H9 (cell line): ENCODE results near the gene TMEM245. TPM values are rescaled to one million over a fixed set of nuclear protein-coding genes. Genes with fewer than 3 reads are reported as not detected.

Experiments used
- DNase-seq: peaks from one replicate; pipeline ENCODE4 v3.0.0-alpha.2; 2017
- H2AFZ ChIP-seq: one replicate; pipeline ENCODE4 v1.6.1; 2013; ENCODE audit warnings: mild to moderate bottlenecking, low read length, control low read depth, moderate library complexity
- H2AK5ac ChIP-seq: 2 replicates; pipeline ENCODE4 v1.6.1; 2013; ENCODE audit warnings: low read length, control low read depth, mixed read lengths; ENCODE audit not compliant: insufficient read length
- H2BK120ac ChIP-seq: one replicate; pipeline ENCODE4 v1.6.1; 2013; ENCODE audit warnings: low read depth, mild to moderate bottlenecking, low read length, control low read depth, inconsistent platforms; ENCODE audit not compliant: poor library complexity, severe bottlenecking
- H2BK12ac ChIP-seq: 2 replicates; pipeline ENCODE4 v1.6.1; 2013; ENCODE audit warnings: low read length, control low read depth, mixed read lengths, low read depth; ENCODE audit not compliant: insufficient read length
- H2BK15ac ChIP-seq: 2 replicates; pipeline ENCODE4 v1.6.1; 2013; ENCODE audit warnings: low read depth, low read length, control low read depth
- H2BK20ac ChIP-seq: one replicate; pipeline ENCODE4 v1.6.1; 2013; ENCODE audit warnings: low read depth, mild to moderate bottlenecking, low read length, control low read depth, inconsistent platforms; ENCODE audit not compliant: poor library complexity, severe bottlenecking
- H2BK5ac ChIP-seq: 2 replicates; pipeline ENCODE4 v1.6.1; 2013; ENCODE audit warnings: low read length, control low read depth, mixed read lengths; ENCODE audit not compliant: insufficient read length
- H3K14ac ChIP-seq: 2 replicates; pipeline ENCODE4 v1.6.1; 2013; ENCODE audit warnings: low read length, control low read depth; ENCODE audit not compliant: insufficient read depth
- H3K18ac ChIP-seq: 2 replicates; pipeline ENCODE4 v1.6.1; 2013; ENCODE audit warnings: low read depth, mild to moderate bottlenecking, mixed read lengths, low read length, control low read depth; ENCODE audit not compliant: insufficient read length
- H3K23ac ChIP-seq: 2 replicates; pipeline ENCODE4 v1.6.1; 2013; ENCODE audit warnings: low read length, control low read depth, mixed read lengths, low read depth; ENCODE audit not compliant: insufficient read length
- H3K23me2 ChIP-seq: 2 replicates; pipeline ENCODE4 v1.6.1; 2013; ENCODE audit warnings: low read depth, mild to moderate bottlenecking, mixed read lengths, low read length, control low read depth; ENCODE audit not compliant: insufficient read length, poor library complexity, severe bottlenecking
- H3K27ac ChIP-seq: 2 replicates; pipeline ENCODE4 v1.5.1; 2013; ENCODE audit warnings: low read length, control low read depth, mixed read lengths, low read depth; ENCODE audit not compliant: insufficient read length
- H3K27me3 ChIP-seq: 2 replicates; pipeline ENCODE4 v1.6.1; 2013; ENCODE audit warnings: low read length, control low read depth, inconsistent platforms; ENCODE audit not compliant: insufficient read depth
- H3K4ac ChIP-seq: 2 replicates; pipeline ENCODE4 v1.6.1; 2013; ENCODE audit warnings: low read depth, mild to moderate bottlenecking, control low read depth, inconsistent platforms, low read length, moderate library complexity
- H3K4me1 ChIP-seq: 2 replicates; pipeline ENCODE4 v1.6.1; 2013; ENCODE audit warnings: low read length, control low read depth, inconsistent platforms; ENCODE audit not compliant: insufficient read depth
- H3K4me2 ChIP-seq: 2 replicates; pipeline ENCODE4 v1.6.1; 2013; ENCODE audit warnings: low read length, control low read depth, mixed read lengths; ENCODE audit not compliant: insufficient read length, insufficient read depth
- H3K56ac ChIP-seq: 2 replicates; pipeline ENCODE4 v1.6.1; 2013; ENCODE audit warnings: low read depth, mild to moderate bottlenecking, mixed read lengths, low read length, control low read depth; ENCODE audit not compliant: insufficient read length
- H3K79me1 ChIP-seq: 2 replicates; pipeline ENCODE4 v1.6.1; 2013; ENCODE audit warnings: low read depth, mild to moderate bottlenecking, moderate library complexity, low read length, control low read depth, inconsistent platforms; ENCODE audit not compliant: insufficient read depth, poor library complexity, severe bottlenecking
- H3K79me2 ChIP-seq: 2 replicates; pipeline ENCODE4 v1.6.1; 2013; ENCODE audit warnings: low read length, control low read depth, inconsistent platforms; ENCODE audit not compliant: insufficient read depth
- H3K9ac ChIP-seq: 2 replicates; pipeline ENCODE4 v1.6.1; 2013; ENCODE audit warnings: low read length, control low read depth, mixed read lengths; ENCODE audit not compliant: insufficient read length; ENCODE audit errors: extremely low read depth
- H3K9me3 ChIP-seq: one replicate; pipeline ENCODE4 v1.6.1; 2013; ENCODE audit warnings: low read depth, low read length, inconsistent platforms; ENCODE audit not compliant: control insufficient read depth
- H3T11ph ChIP-seq: one replicate; pipeline ENCODE4 v1.6.1; 2013; ENCODE audit warnings: mild to moderate bottlenecking, low read length, control low read depth, inconsistent platforms
- H4K20me1 ChIP-seq: one replicate; pipeline ENCODE4 v1.6.1; 2013; ENCODE audit not compliant: control insufficient read depth, insufficient read length, insufficient read depth
- H4K5ac ChIP-seq: 2 replicates; pipeline ENCODE4 v1.6.1; 2013; ENCODE audit warnings: low read depth, mild to moderate bottlenecking, mixed read lengths, low read length, control low read depth; ENCODE audit not compliant: insufficient read length
- H4K8ac ChIP-seq: replicated peaks from 2 replicates; pipeline ENCODE4 v1.6.1; 2013; ENCODE audit warnings: low read length, control low read depth, mixed read lengths, low read depth; ENCODE audit not compliant: insufficient read length
- H4K91ac ChIP-seq: 2 replicates; pipeline ENCODE4 v1.6.1; 2013; ENCODE audit warnings: low read depth, mild to moderate bottlenecking, moderate library complexity, mixed read lengths, low read length, control low read depth; ENCODE audit not compliant: insufficient read length
- H3K27ac Mint-ChIP-seq, 3 experiments: 2 replicates in 2 of 3; 3 replicates in 1 of 3; pipeline ENCODE4 v1.8.0; 2020 to 2021; ENCODE audit warnings: mixed read lengths in 3 of 3, mild to moderate bottlenecking in 1 of 3, moderate library complexity in 1 of 3
- H3K27me3 Mint-ChIP-seq: 2 replicates; pipeline ENCODE4 v1.8.0; 2021; ENCODE audit warnings: low read depth, mild to moderate bottlenecking, moderate library complexity, mixed read lengths
- H3K36me3 Mint-ChIP-seq, 3 experiments: 2 replicates in 2 of 3; 3 replicates in 1 of 3; pipeline ENCODE4 v1.8.0; 2020 to 2021; ENCODE audit warnings: low read depth in 3 of 3, mixed read lengths in 3 of 3; ENCODE audit not compliant: insufficient read depth in 1 of 3
- H3K4me1 Mint-ChIP-seq, 2 experiments: 2 replicates each; pipeline ENCODE4 v1.8.0; 2020; ENCODE audit warnings: mixed read lengths in 2 of 2
- H3K4me3 Mint-ChIP-seq, 2 experiments: 2 replicates in 1 of 2; 3 replicates in 1 of 2; pipeline ENCODE4 v1.8.0; 2020 to 2021; ENCODE audit warnings: mild to moderate bottlenecking in 2 of 2, mixed read lengths in 2 of 2, moderate library complexity in 1 of 2
- H3K9me3 Mint-ChIP-seq, 2 experiments: 2 replicates in 1 of 2; 3 replicates in 1 of 2; pipeline ENCODE4 v1.8.0; 2020; ENCODE audit warnings: mild to moderate bottlenecking in 2 of 2, mixed read lengths in 2 of 2, moderate library complexity in 1 of 2
- whole genome bisulfite sequencing: extraction: QIAGEN DNeasy Blood & Tissue Kit; methylation state at CpG from one replicate; pipeline ENCODE4 v1.1.7; 2013; ENCODE audit warnings: missing lambda C conversion rate, low lambda C conversion rate, mixed read lengths; ENCODE audit not compliant: insufficient read length; ENCODE audit errors: extremely low coverage; 5-methylcytosine and 5-hydroxymethylcytosine counted together
- total RNA-seq: library from RNA; stranded (reverse); gene quantifications from 2 replicates; pipeline ENCODE4 v1.2.1, GENCODE V29; 2021
- TF ChIP-seq, protein P1 (sequence below): fragments of 200-600 bp; sonication (generic); conservative IDR thresholded peaks from 3 replicates; pipeline ENCODE4 v1.8.0; 2021; ENCODE audit warnings: antibody characterized with exemption, mild to moderate bottlenecking

The TMEM245 gene
- total RNA-seq, 1 experiment from 2014 or later: 37.9 TPM

DNA sequence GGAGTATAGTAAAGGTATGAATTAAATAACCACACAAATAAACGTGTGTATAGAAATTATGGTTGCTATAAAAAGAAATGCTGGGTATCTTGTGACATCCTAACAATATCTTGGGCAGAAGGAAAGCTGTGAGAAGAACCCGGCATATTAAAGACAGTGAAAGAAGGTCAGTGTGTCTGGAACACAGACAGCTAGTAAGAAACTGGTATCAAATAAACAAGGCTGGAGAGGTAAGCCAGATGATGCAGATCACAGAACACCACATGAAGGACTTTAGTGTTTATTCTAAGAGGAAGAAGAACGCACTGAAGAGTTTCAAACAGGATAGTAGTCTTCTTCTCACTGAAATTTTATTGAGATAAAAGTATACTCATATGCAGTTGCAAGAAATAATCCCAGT lies 24.4 kb downstream of the TMEM245 start:
- Histone ChIP-seq H3K79me1 (peaks cover 6% of the 10 kb centered on the region), H2BK120ac (no peak overlapping the region), H3T11ph (no peak overlapping the region), H3K9me3 (no peaks in the 10 kb centered on the region), H2BK20ac (no peak overlapping the region), H4K91ac (no peak overlapping the region), H2BK15ac (no peak overlapping the region), H2BK12ac (no peak overlapping the region), H3K23ac (no peak overlapping the region), H3K9ac (no peak overlapping the region), H3K4ac (no peak overlapping the region), H3K14ac (no peak overlapping the region), H3K4me1 (peaks cover 12% of the 10 kb centered on the region; the same call in 1 of the 2 replicates), H3K79me2 (peaks cover 16% of the 10 kb centered on the region; the same call in 1 of the 2 replicates), H2AFZ (no peak overlapping the region), H3K18ac (no peak overlapping the region), H3K27me3 (no peaks in the 10 kb centered on the region), H3K23me2 (no peaks in the 10 kb centered on the region), H4K20me1 (peaks cover 5% of the 10 kb centered on the region), H4K5ac (no peak overlapping the region), H3K4me2 (no peak overlapping the region), H2BK5ac (no peak overlapping the region), H2AK5ac (no peak overlapping the region), H3K56ac (no peak overlapping the region), H4K8ac (no peak overlapping the region), H3K27ac (no peak overlapping the region)
- H3K4me1 Mint-ChIP-seq: peaks cover 19 to 26% of the 10 kb centered on the region in 2 experiments
- H3K27ac Mint-ChIP-seq: no peak overlapping the region
- WGBS: no CpG with 5 or more reads among the region's 3 CpGs
- no peaks in the 10 kb centered on the region for H3K9me3 Mint-ChIP-seq
- H3K36me3 Mint-ChIP-seq: peaks cover 9 to 43% (median 38%) of the 10 kb centered on the region in 3 experiments; a peak in 5 of 7 replicates
- TF ChIP-seq, protein P1, sequence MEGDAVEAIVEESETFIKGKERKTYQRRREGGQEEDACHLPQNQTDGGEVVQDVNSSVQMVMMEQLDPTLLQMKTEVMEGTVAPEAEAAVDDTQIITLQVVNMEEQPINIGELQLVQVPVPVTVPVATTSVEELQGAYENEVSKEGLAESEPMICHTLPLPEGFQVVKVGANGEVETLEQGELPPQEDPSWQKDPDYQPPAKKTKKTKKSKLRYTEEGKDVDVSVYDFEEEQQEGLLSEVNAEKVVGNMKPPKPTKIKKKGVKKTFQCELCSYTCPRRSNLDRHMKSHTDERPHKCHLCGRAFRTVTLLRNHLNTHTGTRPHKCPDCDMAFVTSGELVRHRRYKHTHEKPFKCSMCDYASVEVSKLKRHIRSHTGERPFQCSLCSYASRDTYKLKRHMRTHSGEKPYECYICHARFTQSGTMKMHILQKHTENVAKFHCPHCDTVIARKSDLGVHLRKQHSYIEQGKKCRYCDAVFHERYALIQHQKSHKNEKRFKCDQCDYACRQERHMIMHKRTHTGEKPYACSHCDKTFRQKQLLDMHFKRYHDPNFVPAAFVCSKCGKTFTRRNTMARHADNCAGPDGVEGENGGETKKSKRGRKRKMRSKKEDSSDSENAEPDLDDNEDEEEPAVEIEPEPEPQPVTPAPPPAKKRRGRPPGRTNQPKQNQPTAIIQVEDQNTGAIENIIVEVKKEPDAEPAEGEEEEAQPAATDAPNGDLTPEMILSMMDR: no peak
- no peak for DNase-seq
- no peaks in the 10 kb centered on the region for H3K27me3 Mint-ChIP-seq
- no peak overlapping the region for H3K4me3 Mint-ChIP-seq
